Midbrain (tissue), 1 donor: ENCODE data around the gene MICB.
"Not testable (repeated sequence)": the region's sequence is repeated elsewhere in the genome, so short reads cannot be mapped to it uniquely, and the experiment has no call there.

Source experiments
- DNase-seq: peaks from one replicate; lab custom pipeline; 2025; lab: John Stamatoyannopoulos, UW

Gene MICB

DNA sequence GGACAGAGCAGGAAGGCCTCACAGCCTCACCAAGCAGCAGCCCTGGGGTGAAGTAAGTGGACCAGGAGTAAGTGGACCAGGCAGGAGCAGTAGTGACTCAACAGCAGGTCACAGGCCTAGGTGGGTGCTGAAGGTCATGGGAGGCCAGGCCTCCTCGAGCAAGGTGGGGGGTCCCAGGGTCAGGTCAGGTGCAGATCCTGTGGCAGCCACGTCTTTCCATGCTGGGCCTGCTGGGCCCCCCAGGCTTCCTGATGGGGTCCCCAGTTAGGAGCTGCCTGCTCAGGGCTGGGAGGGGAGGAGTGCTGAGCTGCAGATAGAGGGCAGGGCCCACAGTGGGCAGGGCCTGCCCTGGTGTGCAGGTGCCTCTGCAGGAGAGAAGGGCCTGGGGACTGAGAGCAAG is 11.1 kb downstream of the MICB start:
- DNase-seq: not testable (repeated sequence)

DNA sequence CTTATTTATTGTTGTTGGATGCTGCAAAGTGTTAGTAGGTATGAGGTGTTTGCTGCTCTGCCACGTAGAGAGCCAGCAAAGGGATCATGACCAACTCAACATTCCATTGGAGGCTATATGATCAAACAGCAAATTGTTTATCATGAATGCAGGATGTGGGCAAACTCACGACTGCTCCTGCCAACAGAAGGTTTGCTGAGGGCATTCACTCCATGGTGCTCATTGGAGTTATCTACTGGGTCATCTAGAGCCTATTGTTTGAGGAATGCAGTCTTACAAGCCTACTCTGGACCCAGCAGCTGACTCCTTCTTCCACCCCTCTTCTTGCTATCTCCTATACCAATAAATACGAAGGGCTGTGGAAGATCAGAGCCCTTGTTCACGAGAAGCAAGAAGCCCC is 12.1 kb downstream of the MICB start:
- DNase-seq: no peak

- no peak for DNase-seq
These were observed 15.7 kb downstream of the MICB start for GRCh38 chr6:31513456-31514165.

DNA sequence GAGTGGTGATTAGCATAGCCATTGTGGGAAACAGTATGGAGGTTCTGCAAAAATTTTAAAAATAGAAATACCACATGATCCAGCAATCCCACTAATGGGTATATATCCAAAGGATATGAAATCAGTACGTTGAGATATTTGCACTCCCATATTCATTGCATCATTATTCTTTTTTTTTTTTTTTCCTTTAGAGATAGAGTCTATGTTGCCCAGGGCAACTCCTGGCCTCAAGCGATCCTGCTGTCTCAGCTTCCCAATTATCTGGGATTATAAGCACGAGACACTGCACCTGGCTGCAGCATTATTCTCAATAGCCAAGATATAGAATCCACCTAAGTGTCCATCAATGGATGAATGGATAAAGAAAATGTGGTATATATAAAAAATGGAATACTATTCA is 23.9 kb downstream of the MICB start:
- DNase-seq: no peak

GRCh38 chr6:31525553-31525931 is 27.6 kb downstream of the MICB start:
- DNase-seq: no peak

DNA sequence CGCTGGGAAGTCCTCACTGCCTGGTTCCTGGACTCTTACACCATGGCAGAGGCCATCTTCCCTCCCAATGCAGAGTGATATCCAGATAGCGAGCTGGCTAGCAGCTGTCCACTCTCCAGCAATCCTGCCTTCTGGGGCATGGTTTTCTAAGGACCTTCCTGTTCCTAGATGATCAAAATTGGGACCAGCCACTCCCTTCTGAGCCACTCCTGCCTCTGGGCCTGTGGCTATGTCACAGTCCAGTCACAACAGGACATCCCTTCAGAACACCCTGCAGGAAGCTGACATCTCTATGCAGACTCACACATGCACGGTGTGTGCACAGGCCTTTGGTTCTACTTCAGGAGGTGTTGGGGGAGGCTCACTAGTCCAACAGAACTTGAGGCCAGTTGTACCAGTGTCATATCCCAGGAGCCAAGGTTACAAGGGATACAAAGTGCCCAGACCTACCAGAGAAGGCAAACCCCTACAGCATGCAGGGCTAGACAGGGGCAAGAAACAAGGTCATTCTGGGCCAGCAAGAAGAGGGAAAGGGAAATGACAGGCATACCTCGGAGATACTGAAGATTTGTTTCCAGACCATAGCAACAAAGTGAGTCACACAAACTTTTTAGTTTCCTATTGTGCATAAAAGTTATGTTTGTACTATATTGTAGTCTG is 28.1 kb downstream of the MICB start:
- DNase-seq: no peak

GRCh38 chr6:31528307-31528777 is 30.4 kb downstream of the MICB start:
- no peak for DNase-seq

DNA sequence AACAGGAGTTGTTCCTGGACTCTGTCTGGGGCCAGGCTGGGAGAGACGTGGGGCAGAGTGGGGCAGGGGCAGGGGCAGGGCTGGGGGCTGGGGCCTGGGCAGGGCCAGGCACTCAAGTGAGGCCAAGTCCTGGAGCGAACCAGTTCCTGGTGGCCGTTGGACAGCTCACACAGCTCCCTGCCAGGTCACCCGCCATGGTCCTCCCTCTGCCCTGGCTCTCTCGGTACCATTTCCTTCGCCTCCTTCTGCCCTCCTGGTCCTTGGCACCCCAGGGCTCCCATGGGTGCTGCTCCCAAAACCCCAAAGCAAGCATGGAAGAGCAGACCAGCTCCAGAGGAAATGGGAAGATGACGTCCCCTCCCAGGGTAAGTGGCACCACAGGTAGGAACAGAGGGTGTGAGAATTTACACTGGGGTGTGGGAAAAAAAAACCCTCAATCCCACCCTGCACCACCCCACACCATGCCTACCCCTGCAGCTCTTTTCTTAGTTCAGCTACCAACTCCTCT is 30.9 kb downstream of the MICB start, which contains the start of gene MCCD1:
MCCD1 (plus strand) TSS at position 142 of the 508 bp plus-strand sequence; CDS start at position 195, 53 bp downstream.
- no peak for DNase-seq

DNA sequence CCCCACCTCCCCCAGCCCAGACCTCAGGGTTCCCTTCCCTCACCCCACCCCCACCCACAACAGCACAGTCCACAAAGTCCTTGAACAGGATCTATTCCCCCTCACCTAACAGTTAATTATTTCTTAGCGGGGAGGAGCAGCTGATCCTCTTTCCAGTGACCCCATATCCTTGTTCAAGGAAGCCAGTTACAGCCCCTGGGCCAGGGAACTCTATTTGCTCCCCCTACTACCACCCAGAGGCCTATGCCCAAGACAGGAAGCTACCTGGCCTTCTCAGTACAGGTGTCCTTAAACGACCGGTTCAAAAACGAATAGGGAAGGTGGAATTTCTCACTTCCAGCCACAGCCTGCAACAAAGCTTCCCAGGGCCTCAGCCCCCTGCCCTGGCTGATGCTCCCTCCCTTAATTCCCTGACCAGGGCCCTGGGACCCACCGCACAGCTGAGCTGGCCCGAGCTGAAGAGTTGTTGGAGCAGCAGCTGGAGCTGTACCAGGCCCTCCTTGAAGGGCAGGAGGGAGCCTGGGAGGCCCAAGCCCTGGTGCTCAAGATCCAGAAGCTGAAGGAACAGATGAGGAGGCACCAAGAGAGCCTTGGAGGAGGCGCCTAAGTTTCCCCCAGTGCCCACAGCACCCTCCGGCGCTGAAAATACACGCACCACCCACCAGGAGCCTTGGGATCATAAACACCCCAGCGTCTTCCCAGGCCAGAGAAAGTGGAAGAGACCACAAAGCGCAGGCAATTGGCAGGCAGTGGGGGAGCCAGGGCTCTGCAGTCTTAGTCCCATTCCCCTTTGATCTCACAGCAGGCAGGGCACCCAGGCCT is 31.6 kb downstream of the MICB start:
- DNase-seq: no peak

DNA sequence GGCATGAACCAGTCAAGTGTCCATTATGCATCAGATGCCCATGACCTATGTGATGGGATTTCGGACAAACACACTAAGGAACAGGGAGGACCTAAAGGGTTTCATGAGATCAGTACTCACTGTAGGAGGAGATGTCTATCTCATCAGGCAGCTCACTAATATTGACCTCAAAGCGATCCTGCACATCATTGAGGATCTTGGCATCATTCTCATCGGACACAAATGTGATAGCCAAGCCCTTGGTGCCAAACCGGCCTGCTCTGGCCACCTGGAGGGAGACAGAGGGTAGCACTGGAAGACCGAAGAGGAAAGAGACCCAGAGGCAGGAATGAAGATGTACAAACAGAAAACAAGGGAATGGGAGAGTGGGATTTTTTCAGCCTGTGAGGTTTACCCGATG is 32.7 kb downstream of the MICB start:
- DNase-seq: no peak

GRCh38 chr6:31531162-31531561 is 33.2 kb downstream of the MICB start:
- no peak for DNase-seq

- DNase-seq: no peak
These were observed 34.1 kb downstream of the MICB start for GRCh38 chr6:31531771-31532643.

GRCh38 chr6:31532644-31533454 is 34.9 kb downstream of the MICB start:
- DNase-seq: no peak

GRCh38 chr6:31533455-31533841 is 35.5 kb downstream of the MICB start:
- DNase-seq: no peak

GRCh38 chr6:31534011-31534410 is 36.1 kb downstream of the MICB start:
- no peak for DNase-seq

GRCh38 chr6:31534521-31535040 is 36.6 kb downstream of the MICB start:
- DNase-seq: no peak

- no peak for DNase-seq
These were observed 37.8 kb downstream of the MICB start for GRCh38 chr6:31535538-31536324.

GRCh38 chr6:31538805-31539400 is 41.0 kb downstream of the MICB start:
- DNase-seq: no peak

GRCh38 chr6:31540640-31541039 is 42.7 kb downstream of the MICB start:
- DNase-seq: no peak
